Type B pancreatic cell (in vitro differentiated cells): ENCODE results near the gene ZNF564. TPM values are rescaled to one million over a fixed set of nuclear protein-coding genes. Genes with fewer than 3 reads are reported as not detected.

Experiments
- DNase-seq: peaks from one replicate; pipeline ENCODE4 v3.0.0; 2021; ENCODE audit warnings: mixed read lengths; ENCODE audit not compliant: unreplicated experiment; ENCODE audit errors: extremely low spot score
- H3K27ac Mint-ChIP-seq: 2 replicates; pipeline ENCODE4 v1.8.0; 2021; ENCODE audit warnings: mild to moderate bottlenecking, mixed read lengths
- H3K27me3 Mint-ChIP-seq: 2 replicates; pipeline ENCODE4 v1.8.0; 2021; ENCODE audit warnings: mixed read lengths
- H3K36me3 Mint-ChIP-seq: 2 replicates; pipeline ENCODE4 v1.8.0; 2021; ENCODE audit warnings: mixed read lengths
- H3K4me1 Mint-ChIP-seq: one replicate; pipeline ENCODE4 v1.8.0; 2021; ENCODE audit warnings: mixed read lengths; ENCODE audit not compliant: unreplicated experiment
- H3K4me3 Mint-ChIP-seq: 2 replicates; pipeline ENCODE4 v1.8.0; 2021; ENCODE audit warnings: mild to moderate bottlenecking, mixed read lengths
- H3K9me3 Mint-ChIP-seq: 2 replicates; pipeline ENCODE4 v1.8.0; 2021; ENCODE audit warnings: mixed read lengths
- total RNA-seq: library from RNA; stranded (reverse); gene quantifications from 2 replicates; pipeline ENCODE4 v1.2.1, GENCODE V29; 2021; ENCODE audit warnings: low replicate concordance
- TF ChIP-seq, protein P1 (sequence below): fragments of 200-600 bp; sonication (generic); conservative IDR thresholded peaks from 2 replicates; pipeline ENCODE4 v1.5.0; 2021; ENCODE audit warnings: antibody characterized with exemption, mild to moderate bottlenecking

Gene ZNF564
- total RNA-seq, 1 donor from 2014 or later = 14.5 TPM

DNA sequence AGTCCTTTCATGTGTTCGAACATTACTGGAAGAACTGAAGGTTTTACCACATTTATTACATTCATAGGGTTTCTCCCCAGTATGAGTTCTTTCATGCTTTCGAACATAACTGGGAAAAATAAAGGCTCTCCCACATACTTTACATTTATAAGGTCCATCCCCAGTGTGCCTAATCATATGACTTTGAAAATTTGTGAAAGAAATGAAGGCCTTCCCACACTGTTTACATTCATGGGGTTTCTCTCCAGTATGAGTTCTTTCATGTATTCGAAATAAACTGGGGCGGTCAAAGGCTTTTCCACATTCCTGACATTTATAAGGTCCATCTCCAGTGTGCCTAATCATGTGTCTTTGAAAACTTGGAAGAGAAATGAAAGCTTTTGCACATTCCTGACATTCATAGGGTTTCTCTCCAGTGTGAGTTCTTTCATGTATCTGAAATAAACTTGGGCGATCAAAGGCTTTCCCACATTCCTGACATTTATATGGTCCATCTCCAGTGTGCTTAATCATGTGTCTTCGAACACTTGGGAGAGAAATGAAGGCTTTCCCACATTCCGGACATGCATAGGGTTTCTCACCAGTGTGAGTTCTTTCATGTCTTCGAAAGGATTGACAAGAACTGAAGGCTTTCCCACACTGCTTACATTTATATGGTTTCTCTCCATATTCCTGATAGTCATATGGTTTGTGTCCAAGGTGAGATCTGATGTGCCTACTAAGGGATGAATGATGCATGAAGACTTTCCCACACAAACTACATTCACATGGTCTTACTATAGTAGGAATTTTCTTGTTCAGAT lies 24.0 kb downstream of the ZNF564 start:
- Mint-ChIP-seq H3K9me3 (peaks cover 31% of the 10 kb centered on the region), H3K36me3 (peaks cover 81% of the 10 kb centered on the region), H3K4me1 (no peaks in the 10 kb centered on the region), H3K4me3 (peak overlapping the region; percentile 6), H3K27ac (peak overlapping the region; percentile 70), H3K27me3 (no peaks in the 10 kb centered on the region)
- TF ChIP-seq, protein P1, sequence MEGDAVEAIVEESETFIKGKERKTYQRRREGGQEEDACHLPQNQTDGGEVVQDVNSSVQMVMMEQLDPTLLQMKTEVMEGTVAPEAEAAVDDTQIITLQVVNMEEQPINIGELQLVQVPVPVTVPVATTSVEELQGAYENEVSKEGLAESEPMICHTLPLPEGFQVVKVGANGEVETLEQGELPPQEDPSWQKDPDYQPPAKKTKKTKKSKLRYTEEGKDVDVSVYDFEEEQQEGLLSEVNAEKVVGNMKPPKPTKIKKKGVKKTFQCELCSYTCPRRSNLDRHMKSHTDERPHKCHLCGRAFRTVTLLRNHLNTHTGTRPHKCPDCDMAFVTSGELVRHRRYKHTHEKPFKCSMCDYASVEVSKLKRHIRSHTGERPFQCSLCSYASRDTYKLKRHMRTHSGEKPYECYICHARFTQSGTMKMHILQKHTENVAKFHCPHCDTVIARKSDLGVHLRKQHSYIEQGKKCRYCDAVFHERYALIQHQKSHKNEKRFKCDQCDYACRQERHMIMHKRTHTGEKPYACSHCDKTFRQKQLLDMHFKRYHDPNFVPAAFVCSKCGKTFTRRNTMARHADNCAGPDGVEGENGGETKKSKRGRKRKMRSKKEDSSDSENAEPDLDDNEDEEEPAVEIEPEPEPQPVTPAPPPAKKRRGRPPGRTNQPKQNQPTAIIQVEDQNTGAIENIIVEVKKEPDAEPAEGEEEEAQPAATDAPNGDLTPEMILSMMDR = no peak
- DNase-seq = no peak

GRCh38 chr19:12526542-12526941 lies 24.7 kb downstream of the ZNF564 start:
- H3K27me3 Mint-ChIP-seq = no peaks in the 10 kb centered on the region
- no peaks in the 10 kb centered on the region for H3K4me1 Mint-ChIP-seq
- TF ChIP-seq, protein P1 = no peak
- DNase-seq = no peak
- no peak overlapping the region for H3K27ac Mint-ChIP-seq
- H3K4me3 Mint-ChIP-seq = no peak overlapping the region
- H3K9me3 Mint-ChIP-seq = peaks cover 33% of the 10 kb centered on the region
- peaks cover 82% of the 10 kb centered on the region for H3K36me3 Mint-ChIP-seq

DNA sequence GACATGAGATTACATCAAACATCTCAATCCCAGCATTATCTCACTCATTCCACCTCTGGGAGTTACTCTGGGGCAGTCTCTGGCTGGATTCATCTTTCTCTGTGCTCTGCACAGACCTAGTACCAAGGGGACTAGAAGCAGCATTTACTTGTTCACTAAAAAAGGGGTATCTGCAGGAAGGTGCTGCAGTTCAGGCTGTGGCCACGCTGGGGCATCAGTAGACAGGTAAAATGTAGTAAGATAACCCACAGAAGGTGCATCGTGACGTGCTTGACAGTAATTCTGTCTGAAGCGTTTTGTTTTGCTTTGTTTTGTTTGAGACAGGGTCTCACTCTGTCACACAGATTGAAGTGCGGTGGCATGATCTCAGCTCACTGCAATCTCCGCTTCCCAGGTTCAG lies 29.3 kb downstream of the ZNF564 start:
- peaks cover 25% of the 10 kb centered on the region for H3K9me3 Mint-ChIP-seq
- peaks cover 61% of the 10 kb centered on the region for H3K36me3 Mint-ChIP-seq
- TF ChIP-seq, protein P1 = no peak
- H3K4me3 Mint-ChIP-seq = no peak overlapping the region
- DNase-seq = no peak
- no peaks in the 10 kb centered on the region for H3K27me3 Mint-ChIP-seq
- no peaks in the 10 kb centered on the region for H3K4me1 Mint-ChIP-seq
- no peak overlapping the region for H3K27ac Mint-ChIP-seq

DNA sequence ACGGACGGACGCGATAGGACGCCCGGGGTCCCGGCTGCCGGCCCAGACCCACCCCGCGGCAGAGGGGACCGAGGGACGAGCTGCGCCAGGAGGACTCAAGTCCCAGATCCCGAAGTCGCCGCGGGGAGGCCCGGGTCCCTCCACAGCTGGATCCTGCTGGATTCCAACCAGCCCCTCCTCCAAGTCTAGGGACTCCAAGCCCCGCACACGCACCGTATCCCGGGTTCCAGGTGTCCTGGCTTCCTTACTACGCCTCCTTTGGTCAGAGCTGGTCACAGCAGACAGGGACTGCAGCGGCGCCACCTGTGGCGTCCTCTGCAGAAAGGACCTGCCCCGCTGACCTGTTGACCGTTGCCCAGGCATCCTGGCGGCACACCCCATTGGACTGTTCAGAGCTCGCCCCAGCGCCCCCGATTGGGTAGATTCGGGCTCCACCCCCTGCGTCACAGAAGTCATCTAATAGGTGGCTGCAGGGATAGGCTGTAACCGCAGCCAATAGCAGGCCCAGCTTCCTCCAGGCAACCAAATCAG lies 37.7 kb downstream of the ZNF564 start:
- DNase-seq = no peak
- no peaks in the 10 kb centered on the region for H3K9me3 Mint-ChIP-seq
- H3K36me3 Mint-ChIP-seq = peaks cover 12% of the 10 kb centered on the region
- no peaks in the 10 kb centered on the region for H3K4me1 Mint-ChIP-seq
- no peak overlapping the region for H3K27ac Mint-ChIP-seq
- TF ChIP-seq, protein P1 = no peak
- H3K4me3 Mint-ChIP-seq = no peak overlapping the region
- H3K27me3 Mint-ChIP-seq = no peaks in the 10 kb centered on the region

- Mint-ChIP-seq H3K27ac (no peak overlapping the region), H3K4me3 (peak overlapping the region; percentile 29), H3K4me1 (peaks cover 8% of the 10 kb centered on the region), H3K9me3 (no peaks in the 10 kb centered on the region), H3K36me3 (no peaks in the 10 kb centered on the region), H3K27me3 (no peaks in the 10 kb centered on the region)
- no peak for DNase-seq
- TF ChIP-seq, protein P1 = no peak
Measured at GRCh38 chr19:12497032-12497431, 54.2 kb downstream of the ZNF564 start.
